Trophoblast cell (in vitro differentiated cells and primary cell): ENCODE data around the gene SOS1.

Experiments used
- DNase-seq, 2 donors: peaks; one replicate each; pipeline ENCODE4 v3.0.0-alpha.2; 2016
- H2AFZ ChIP-seq: 2 replicates; pipeline ENCODE4 v1.6.1; 2013; ENCODE audit warnings: low read length, moderate library complexity, mild to moderate bottlenecking; ENCODE audit not compliant: insufficient read depth, poor library complexity
- H2AK5ac ChIP-seq: 2 replicates; pipeline ENCODE4 v1.6.1; 2013; ENCODE audit warnings: mild to moderate bottlenecking, low read length
- H2BK120ac ChIP-seq: 2 replicates; pipeline ENCODE4 v1.6.1; 2013; ENCODE audit warnings: low read length, mild to moderate bottlenecking, moderate library complexity; ENCODE audit not compliant: insufficient read depth, poor library complexity
- H2BK12ac ChIP-seq: 2 replicates; pipeline ENCODE4 v1.6.1; 2013; ENCODE audit warnings: mild to moderate bottlenecking, low read length, moderate library complexity
- H2BK5ac ChIP-seq: 2 replicates; pipeline ENCODE4 v1.6.1; 2013; ENCODE audit warnings: low read length, low read depth, moderate library complexity, mild to moderate bottlenecking; ENCODE audit not compliant: poor library complexity
- H3K14ac ChIP-seq: 2 replicates; pipeline ENCODE4 v1.6.1; 2013; ENCODE audit warnings: mild to moderate bottlenecking, low read length
- H3K18ac ChIP-seq: 2 replicates; pipeline ENCODE4 v1.6.1; 2013; ENCODE audit warnings: mild to moderate bottlenecking, low read length
- H3K23ac ChIP-seq: 2 replicates; pipeline ENCODE4 v1.6.1; 2013; ENCODE audit warnings: low read length
- H3K27ac ChIP-seq: 2 replicates; pipeline ENCODE4 v1.5.1; 2013; ENCODE audit warnings: low read depth, mild to moderate bottlenecking, inconsistent platforms, low read length, moderate library complexity
- H3K27me3 ChIP-seq: 2 replicates; pipeline ENCODE4 v1.6.1; 2013; ENCODE audit warnings: inconsistent platforms, mild to moderate bottlenecking, low read length, moderate library complexity; ENCODE audit not compliant: insufficient read depth
- H3K36me3 ChIP-seq, 2 experiments: 1 replicate in 1 of 2; 2 replicates in 1 of 2; pipeline ENCODE4 v1.6.1; 2013; ENCODE audit warnings: low read length in 2 of 2, mild to moderate bottlenecking in 2 of 2, moderate library complexity in 1 of 2; ENCODE audit not compliant: insufficient read depth in 2 of 2, control insufficient read depth in 1 of 2
- H3K4ac ChIP-seq: 2 replicates; pipeline ENCODE4 v1.6.1; 2013; ENCODE audit warnings: low read depth, mild to moderate bottlenecking, low read length, moderate library complexity
- H3K4me1 ChIP-seq, 2 experiments: 1 replicate in 1 of 2; 2 replicates in 1 of 2; pipeline ENCODE4 v1.6.1; 2013; ENCODE audit warnings: low read length in 2 of 2, mild to moderate bottlenecking in 2 of 2, moderate library complexity in 1 of 2; ENCODE audit not compliant: insufficient read depth in 2 of 2, control insufficient read depth in 1 of 2
- H3K4me2 ChIP-seq: 2 replicates; pipeline ENCODE4 v1.6.1; 2013; ENCODE audit warnings: inconsistent platforms, mild to moderate bottlenecking, low read length, moderate library complexity
- H3K4me3 ChIP-seq: 2 replicates; pipeline ENCODE4 v1.5.1; 2013; ENCODE audit warnings: mild to moderate bottlenecking, low read depth, low read length, inconsistent platforms
- H3K79me1 ChIP-seq: one replicate; pipeline ENCODE4 v1.6.1; 2013; ENCODE audit warnings: low read length
- H3K79me2 ChIP-seq: 2 replicates; pipeline ENCODE4 v1.6.1; 2013; ENCODE audit warnings: low read length, mild to moderate bottlenecking; ENCODE audit not compliant: control insufficient read depth, insufficient read depth, poor library complexity
- H3K9ac ChIP-seq: 2 replicates; pipeline ENCODE4 v1.6.1; 2013; ENCODE audit warnings: mild to moderate bottlenecking, low read length
- H3K9me3 ChIP-seq: 2 replicates; pipeline ENCODE4 v1.6.1; 2013; ENCODE audit warnings: low read depth, mild to moderate bottlenecking, control low read depth, inconsistent platforms, low read length; ENCODE audit not compliant: insufficient read depth
- H4K12ac ChIP-seq: 2 replicates; pipeline ENCODE4 v1.6.1; 2013; ENCODE audit warnings: low read depth, mild to moderate bottlenecking, low read length, moderate library complexity
- H4K8ac ChIP-seq: 2 replicates; pipeline ENCODE4 v1.6.1; 2013; ENCODE audit warnings: low read depth, mild to moderate bottlenecking, low read length, moderate library complexity
- H4K91ac ChIP-seq: one replicate; pipeline ENCODE4 v1.6.1; 2013; ENCODE audit warnings: low read depth, mild to moderate bottlenecking, low read length, moderate library complexity
- WGBS: extraction: QIAGEN DNeasy Blood & Tissue Kit; methylation state at CpG from one replicate; pipeline ENCODE4 v1.1.7; 2013; ENCODE audit warnings: missing lambda C conversion rate; ENCODE audit not compliant: insufficient read length, insufficient coverage; ENCODE audit errors: extremely low coverage; 5-methylcytosine and 5-hydroxymethylcytosine counted together

The SOS1 gene

GRCh38 chr2:39094717-39095363 lies 26.0 kb downstream of the SOS1 start:
- WGBS = no CpG with 5 or more reads among the region's 1 CpG

GRCh38 chr2:39093218-39093898 lies 27.5 kb downstream of the SOS1 start:
- Histone ChIP-seq H3K4me3 (no peak overlapping the region), H3K4me1 (peaks cover 0 to 2% of the 10 kb centered on the region in 2 experiments), H2AK5ac (no peak overlapping the region), H2BK120ac (no peak overlapping the region), H4K12ac (no peak overlapping the region), H3K9me3 (no peaks in the 10 kb centered on the region), H2BK5ac (no peak overlapping the region), H3K23ac (no peak overlapping the region), H3K9ac (no peak overlapping the region), H4K8ac (no peak overlapping the region), H2BK12ac (no peak overlapping the region), H3K27ac (no peak overlapping the region), H3K79me2 (no peaks in the 10 kb centered on the region), H2AFZ (no peak overlapping the region), H3K18ac (no peak overlapping the region), H3K36me3 (peaks cover 0 to 3% of the 10 kb centered on the region in 2 experiments), H4K91ac (no peak overlapping the region), H3K4ac (no peak overlapping the region), H3K27me3 (no peaks in the 10 kb centered on the region), H3K4me2 (no peak overlapping the region), H3K79me1 (no peaks in the 10 kb centered on the region), H3K14ac (no peak overlapping the region)
- DNase-seq = no peak
- no CpG with 5 or more reads among the region's 3 CpGs for WGBS

More at GRCh38 chr2:39094717-39095363, 26.0 kb downstream of the SOS1 start:
- no peak overlapping the region for H2BK12ac ChIP-seq
- peaks cover 0 to 3% of the 10 kb centered on the region in 2 experiments for H3K36me3 ChIP-seq
- H2AK5ac ChIP-seq = no peak overlapping the region
- no peak overlapping the region for H2BK120ac ChIP-seq
- H4K8ac ChIP-seq = no peak overlapping the region
- DNase-seq = no peak
- H2AFZ ChIP-seq = no peak overlapping the region
- H3K4me3 ChIP-seq = no peak overlapping the region
- no peak overlapping the region for H3K18ac ChIP-seq
- no peaks in the 10 kb centered on the region for H3K79me1 ChIP-seq
- no peak overlapping the region for H4K12ac ChIP-seq
- H4K91ac ChIP-seq = no peak overlapping the region
- no peak overlapping the region for H3K23ac ChIP-seq
- H2BK5ac ChIP-seq = no peak overlapping the region
- no peaks in the 10 kb centered on the region for H3K9me3 ChIP-seq
- H3K79me2 ChIP-seq = no peaks in the 10 kb centered on the region
- no peak overlapping the region for H3K14ac ChIP-seq
- H3K4me1 ChIP-seq = peaks cover 0 to 2% of the 10 kb centered on the region in 2 experiments
- no peaks in the 10 kb centered on the region for H3K27me3 ChIP-seq
- peak overlapping the region; percentile 55 for H3K4ac ChIP-seq
- no peak overlapping the region for H3K4me2 ChIP-seq
- H3K9ac ChIP-seq = no peak overlapping the region
- H3K27ac ChIP-seq = no peak overlapping the region

- H3K4ac ChIP-seq = peak overlapping the region; percentile 52
- H3K4me2 ChIP-seq = no peak overlapping the region
- H4K12ac ChIP-seq = no peak overlapping the region
- H2BK5ac ChIP-seq = no peak overlapping the region
- no peak overlapping the region for H3K27ac ChIP-seq
- no peak overlapping the region for H3K23ac ChIP-seq
- no peak overlapping the region for H2AK5ac ChIP-seq
- no peaks in the 10 kb centered on the region for H3K9me3 ChIP-seq
- H3K36me3 ChIP-seq = peaks cover 0 to 3% of the 10 kb centered on the region in 2 experiments
- H2AFZ ChIP-seq = no peak overlapping the region
- H2BK120ac ChIP-seq = no peak overlapping the region
- no peak overlapping the region for H3K9ac ChIP-seq
- H2BK12ac ChIP-seq = no peak overlapping the region
- WGBS = no CpG with 5 or more reads among the region's 4 CpGs
- no peak overlapping the region for H4K8ac ChIP-seq
- no peak overlapping the region for H3K14ac ChIP-seq
- H3K4me1 ChIP-seq = no peaks in the 10 kb centered on the region
- H3K27me3 ChIP-seq = no peaks in the 10 kb centered on the region
- no peak for DNase-seq
- no peaks in the 10 kb centered on the region for H3K79me2 ChIP-seq
- no peak overlapping the region for H3K4me3 ChIP-seq
- H3K18ac ChIP-seq = no peak overlapping the region
- H4K91ac ChIP-seq = no peak overlapping the region
- H3K79me1 ChIP-seq = no peaks in the 10 kb centered on the region
Observed at GRCh38 chr2:39091543-39091942, 29.3 kb downstream of the SOS1 start.

- no peak overlapping the region for H3K18ac ChIP-seq
- H3K9me3 ChIP-seq = no peaks in the 10 kb centered on the region
- no peak for DNase-seq
- H3K79me1 ChIP-seq = no peaks in the 10 kb centered on the region
- no peak overlapping the region for H2BK120ac ChIP-seq
- no peak overlapping the region for H3K27ac ChIP-seq
- no peak overlapping the region for H2AFZ ChIP-seq
- no peak overlapping the region for H3K9ac ChIP-seq
- peak overlapping the region; percentile 75 for H3K4ac ChIP-seq
- no peak overlapping the region for H3K4me3 ChIP-seq
- H3K4me2 ChIP-seq = no peak overlapping the region
- no peak overlapping the region for H2BK5ac ChIP-seq
- peak overlapping the region; percentile 31 for H2BK12ac ChIP-seq
- no CpG with 5 or more reads among the region's 3 CpGs for WGBS
- H4K91ac ChIP-seq = no peak overlapping the region
- H3K14ac ChIP-seq = no peak overlapping the region
- no peaks in the 10 kb centered on the region for H3K79me2 ChIP-seq
- no peak overlapping the region for H3K23ac ChIP-seq
- no peaks in the 10 kb centered on the region for H3K4me1 ChIP-seq
- H4K12ac ChIP-seq = no peak overlapping the region
- no peaks in the 10 kb centered on the region for H3K27me3 ChIP-seq
- H2AK5ac ChIP-seq = no peak overlapping the region
- peaks cover 0 to 3% of the 10 kb centered on the region in 2 experiments for H3K36me3 ChIP-seq
- no peak overlapping the region for H4K8ac ChIP-seq
Observed at GRCh38 chr2:39091063-39091462, 29.8 kb downstream of the SOS1 start.
